Measurements from ENCODE around the gene TMX2. TPM values are rescaled to one million over a fixed set of nuclear protein-coding genes. Genes with fewer than 3 reads are reported as not detected.
A peak's percentile ranks its signal among the peaks of the same experiment; 100 is the strongest.

Gene TMX2
- total RNA-seq, 4 donors from 2014 or later = 44.0 to 82.0 (median 70.9) TPM

GRCh38 chr11:57667736-57668433 lies 44.5 kb upstream of the TMX2 start, which contains the start of gene ZDHHC5:
Gene ZDHHC5, plus strand, starts transcription at chr11:57668114. Its CDS starts 4,977 bp downstream, at chr11:57673091.
- H3K9me3 ChIP-seq = no peaks in the 10 kb centered on the region
- DNase-seq = peak; percentile 98
- WGBS, 2 donors = 0% methylated on average over 10 of the region's 96 CpGs; no CpG with 5 or more reads in 1 of the 2 donors
- H3K36me3 ChIP-seq = peaks cover 0 to 17% (median 5%) of the 10 kb centered on the region in 3 donors
- H3K27ac ChIP-seq = peak within 1 kb of the TSS; percentile 96 to 100 (median 98)
- no peaks in the 10 kb centered on the region for H3K27me3 ChIP-seq
- peaks cover 14 to 56% (median 29%) of the 10 kb centered on the region in 3 donors for H3K4me1 ChIP-seq
- intact Hi-C loops (cut with DNase I) = no loop called here
- TF ChIP-seq POLR2A (IDR thresholded peaks at IDR 0.05) (peak in 3 of 4 donors; percentile 76 to 94 (median 90)), CTCF (IDR thresholded peaks at IDR 0.05) (peak; percentile 29 to 82 (median 70))
- H3K4me3 ChIP-seq = peak within 1 kb of the TSS; percentile 72 to 89 (median 85)

GRCh38 chr11:57668434-57668782 lies 44.0 kb upstream of the TMX2 start:
- no peak for DNase-seq
- Histone ChIP-seq H3K4me1 (peaks cover 14 to 57% (median 29%) of the 10 kb centered on the region in 3 donors), H3K27ac (peak overlapping the region; percentile 96 to 100 (median 98)), H3K9me3 (no peaks in the 10 kb centered on the region), H3K27me3 (no peaks in the 10 kb centered on the region), H3K36me3 (peaks cover 0 to 22% (median 10%) of the 10 kb centered on the region in 3 donors), H3K4me3 (peak overlapping the region; percentile 72 to 89 (median 85))
- no peak for TF ChIP-seq CTCF (IDR thresholded peaks at IDR 0.05)
- no peak for TF ChIP-seq POLR2A (IDR thresholded peaks at IDR 0.05)
- WGBS, 2 donors = 0 to 1% methylated on average over 20 of the region's 31 CpGs
- intact Hi-C loops (cut with DNase I) = no loop called here

GRCh38 chr11:57674251-57674650 lies 38.1 kb upstream of the TMX2 start:
- peak overlapping the region; percentile 46 to 100 (median 86) for H3K27ac ChIP-seq
- intact Hi-C loops (cut with DNase I) = no loop called here
- peaks cover 18 to 98% (median 56%) of the 10 kb centered on the region in 3 donors for H3K4me1 ChIP-seq

GRCh38 chr11:57675176-57675941 lies 37.0 kb upstream of the TMX2 start:
- Histone ChIP-seq H3K27ac (peak overlapping the region; percentile 46 to 100 (median 86)), H3K4me3 (peak overlapping the region in 1 of 4 donors; percentile 5), H3K36me3 (peaks cover 0 to 73% (median 14%) of the 10 kb centered on the region in 3 donors), H3K4me1 (peaks cover 11 to 98% (median 48%) of the 10 kb centered on the region in 3 donors), H3K9me3 (no peaks in the 10 kb centered on the region), H3K27me3 (no peaks in the 10 kb centered on the region)
- WGBS, 2 donors = 61 to 79% methylated on average over 3 of the region's 3 CpGs
- intact Hi-C loops (cut with DNase I) = no loop called here
- TF ChIP-seq CTCF (IDR thresholded peaks at IDR 0.05) = no peak
- no peak for TF ChIP-seq POLR2A (IDR thresholded peaks at IDR 0.05)
- DNase-seq = no peak

More at GRCh38 chr11:57674251-57674650, 38.1 kb upstream of the TMX2 start:
- Histone ChIP-seq H3K27me3 (no peaks in the 10 kb centered on the region), H3K4me3 (no peak overlapping the region), H3K36me3 (peaks cover 0 to 73% (median 14%) of the 10 kb centered on the region in 3 donors), H3K9me3 (no peaks in the 10 kb centered on the region)
- DNase-seq = no peak
- TF ChIP-seq POLR2A (IDR thresholded peaks at IDR 0.05) (no peak), CTCF (IDR thresholded peaks at IDR 0.05) (no peak)

GRCh38 chr11:57679396-57679795 lies 33.0 kb upstream of the TMX2 start:
- peak overlapping the region; percentile 77 to 90 (median 89) for H3K27ac ChIP-seq
- WGBS, 2 donors = 35 to 63% methylated on average over 2 to 3 of the region's 4 CpGs
- intact Hi-C loops (cut with DNase I) = no loop called here
- H3K27me3 ChIP-seq = no peaks in the 10 kb centered on the region
- H3K9me3 ChIP-seq = no peaks in the 10 kb centered on the region
- peak overlapping the region in 2 of 4 donors; percentile 15 to 25 for H3K4me3 ChIP-seq
- no peak for DNase-seq
- H3K4me1 ChIP-seq = peaks cover 15 to 85% (median 42%) of the 10 kb centered on the region in 3 donors
- TF ChIP-seq POLR2A (IDR thresholded peaks at IDR 0.05) (no peak), CTCF (IDR thresholded peaks at IDR 0.05) (no peak)
- peaks cover 0 to 71% (median 10%) of the 10 kb centered on the region in 3 donors for H3K36me3 ChIP-seq

Data from esophagus squamous epithelium (tissue), 5 donors.